H9 (cell line): ENCODE results near the gene MGMT. TPM values are rescaled to one million over a fixed set of nuclear protein-coding genes. Genes with fewer than 3 reads are reported as not detected.

Experiments used
- DNase-seq: peaks from one replicate; pipeline ENCODE4 v3.0.0-alpha.2; 2017
- H2AFZ ChIP-seq: one replicate; pipeline ENCODE4 v1.6.1; 2013; ENCODE audit warnings: mild to moderate bottlenecking, low read length, control low read depth, moderate library complexity
- H2AK5ac ChIP-seq: 2 replicates; pipeline ENCODE4 v1.6.1; 2013; ENCODE audit warnings: low read length, control low read depth, mixed read lengths; ENCODE audit not compliant: insufficient read length
- H2BK120ac ChIP-seq: one replicate; pipeline ENCODE4 v1.6.1; 2013; ENCODE audit warnings: low read depth, mild to moderate bottlenecking, low read length, control low read depth, inconsistent platforms; ENCODE audit not compliant: poor library complexity, severe bottlenecking
- H2BK12ac ChIP-seq: 2 replicates; pipeline ENCODE4 v1.6.1; 2013; ENCODE audit warnings: low read length, control low read depth, mixed read lengths, low read depth; ENCODE audit not compliant: insufficient read length
- H2BK15ac ChIP-seq: 2 replicates; pipeline ENCODE4 v1.6.1; 2013; ENCODE audit warnings: low read depth, low read length, control low read depth
- H2BK20ac ChIP-seq: one replicate; pipeline ENCODE4 v1.6.1; 2013; ENCODE audit warnings: low read depth, mild to moderate bottlenecking, low read length, control low read depth, inconsistent platforms; ENCODE audit not compliant: poor library complexity, severe bottlenecking
- H2BK5ac ChIP-seq: 2 replicates; pipeline ENCODE4 v1.6.1; 2013; ENCODE audit warnings: low read length, control low read depth, mixed read lengths; ENCODE audit not compliant: insufficient read length
- H3K14ac ChIP-seq: 2 replicates; pipeline ENCODE4 v1.6.1; 2013; ENCODE audit warnings: low read length, control low read depth; ENCODE audit not compliant: insufficient read depth
- H3K18ac ChIP-seq: 2 replicates; pipeline ENCODE4 v1.6.1; 2013; ENCODE audit warnings: low read depth, mild to moderate bottlenecking, mixed read lengths, low read length, control low read depth; ENCODE audit not compliant: insufficient read length
- H3K23ac ChIP-seq: 2 replicates; pipeline ENCODE4 v1.6.1; 2013; ENCODE audit warnings: low read length, control low read depth, mixed read lengths, low read depth; ENCODE audit not compliant: insufficient read length
- H3K23me2 ChIP-seq: 2 replicates; pipeline ENCODE4 v1.6.1; 2013; ENCODE audit warnings: low read depth, mild to moderate bottlenecking, mixed read lengths, low read length, control low read depth; ENCODE audit not compliant: insufficient read length, poor library complexity, severe bottlenecking
- H3K27ac ChIP-seq: 2 replicates; pipeline ENCODE4 v1.5.1; 2013; ENCODE audit warnings: low read length, control low read depth, mixed read lengths, low read depth; ENCODE audit not compliant: insufficient read length
- H3K27me3 ChIP-seq: 2 replicates; pipeline ENCODE4 v1.6.1; 2013; ENCODE audit warnings: low read length, control low read depth, inconsistent platforms; ENCODE audit not compliant: insufficient read depth
- H3K4ac ChIP-seq: 2 replicates; pipeline ENCODE4 v1.6.1; 2013; ENCODE audit warnings: low read depth, mild to moderate bottlenecking, control low read depth, inconsistent platforms, low read length, moderate library complexity
- H3K4me1 ChIP-seq: 2 replicates; pipeline ENCODE4 v1.6.1; 2013; ENCODE audit warnings: low read length, control low read depth, inconsistent platforms; ENCODE audit not compliant: insufficient read depth
- H3K4me2 ChIP-seq: 2 replicates; pipeline ENCODE4 v1.6.1; 2013; ENCODE audit warnings: low read length, control low read depth, mixed read lengths; ENCODE audit not compliant: insufficient read length, insufficient read depth
- H3K56ac ChIP-seq: 2 replicates; pipeline ENCODE4 v1.6.1; 2013; ENCODE audit warnings: low read depth, mild to moderate bottlenecking, mixed read lengths, low read length, control low read depth; ENCODE audit not compliant: insufficient read length
- H3K79me1 ChIP-seq: 2 replicates; pipeline ENCODE4 v1.6.1; 2013; ENCODE audit warnings: low read depth, mild to moderate bottlenecking, moderate library complexity, low read length, control low read depth, inconsistent platforms; ENCODE audit not compliant: insufficient read depth, poor library complexity, severe bottlenecking
- H3K79me2 ChIP-seq: 2 replicates; pipeline ENCODE4 v1.6.1; 2013; ENCODE audit warnings: low read length, control low read depth, inconsistent platforms; ENCODE audit not compliant: insufficient read depth
- H3K9ac ChIP-seq: 2 replicates; pipeline ENCODE4 v1.6.1; 2013; ENCODE audit warnings: low read length, control low read depth, mixed read lengths; ENCODE audit not compliant: insufficient read length; ENCODE audit errors: extremely low read depth
- H3K9me3 ChIP-seq: one replicate; pipeline ENCODE4 v1.6.1; 2013; ENCODE audit warnings: low read depth, low read length, inconsistent platforms; ENCODE audit not compliant: control insufficient read depth
- H3T11ph ChIP-seq: one replicate; pipeline ENCODE4 v1.6.1; 2013; ENCODE audit warnings: mild to moderate bottlenecking, low read length, control low read depth, inconsistent platforms
- H4K20me1 ChIP-seq: one replicate; pipeline ENCODE4 v1.6.1; 2013; ENCODE audit not compliant: control insufficient read depth, insufficient read length, insufficient read depth
- H4K5ac ChIP-seq: 2 replicates; pipeline ENCODE4 v1.6.1; 2013; ENCODE audit warnings: low read depth, mild to moderate bottlenecking, mixed read lengths, low read length, control low read depth; ENCODE audit not compliant: insufficient read length
- H4K8ac ChIP-seq: replicated peaks from 2 replicates; pipeline ENCODE4 v1.6.1; 2013; ENCODE audit warnings: low read length, control low read depth, mixed read lengths, low read depth; ENCODE audit not compliant: insufficient read length
- H4K91ac ChIP-seq: 2 replicates; pipeline ENCODE4 v1.6.1; 2013; ENCODE audit warnings: low read depth, mild to moderate bottlenecking, moderate library complexity, mixed read lengths, low read length, control low read depth; ENCODE audit not compliant: insufficient read length
- H3K27ac Mint-ChIP-seq, 3 experiments: 2 replicates in 2 of 3; 3 replicates in 1 of 3; pipeline ENCODE4 v1.8.0; 2020 to 2021; ENCODE audit warnings: mixed read lengths in 3 of 3, mild to moderate bottlenecking in 1 of 3, moderate library complexity in 1 of 3
- H3K27me3 Mint-ChIP-seq: 2 replicates; pipeline ENCODE4 v1.8.0; 2021; ENCODE audit warnings: low read depth, mild to moderate bottlenecking, moderate library complexity, mixed read lengths
- H3K36me3 Mint-ChIP-seq, 3 experiments: 2 replicates in 2 of 3; 3 replicates in 1 of 3; pipeline ENCODE4 v1.8.0; 2020 to 2021; ENCODE audit warnings: low read depth in 3 of 3, mixed read lengths in 3 of 3; ENCODE audit not compliant: insufficient read depth in 1 of 3
- H3K4me1 Mint-ChIP-seq, 2 experiments: 2 replicates each; pipeline ENCODE4 v1.8.0; 2020; ENCODE audit warnings: mixed read lengths in 2 of 2
- H3K4me3 Mint-ChIP-seq, 2 experiments: 2 replicates in 1 of 2; 3 replicates in 1 of 2; pipeline ENCODE4 v1.8.0; 2020 to 2021; ENCODE audit warnings: mild to moderate bottlenecking in 2 of 2, mixed read lengths in 2 of 2, moderate library complexity in 1 of 2
- H3K9me3 Mint-ChIP-seq, 2 experiments: 2 replicates in 1 of 2; 3 replicates in 1 of 2; pipeline ENCODE4 v1.8.0; 2020; ENCODE audit warnings: mild to moderate bottlenecking in 2 of 2, mixed read lengths in 2 of 2, moderate library complexity in 1 of 2
- WGBS: extraction: QIAGEN DNeasy Blood & Tissue Kit; methylation state at CpG from one replicate; pipeline ENCODE4 v1.1.7; 2013; ENCODE audit warnings: missing lambda C conversion rate, low lambda C conversion rate, mixed read lengths; ENCODE audit not compliant: insufficient read length; ENCODE audit errors: extremely low coverage; 5-methylcytosine and 5-hydroxymethylcytosine counted together
- total RNA-seq: library from RNA; stranded (reverse); gene quantifications from 2 replicates; pipeline ENCODE4 v1.2.1, GENCODE V29; 2021
- TF ChIP-seq, protein P1 (sequence below): fragments of 200-600 bp; sonication (generic); conservative IDR thresholded peaks from 3 replicates; pipeline ENCODE4 v1.8.0; 2021; ENCODE audit warnings: antibody characterized with exemption, mild to moderate bottlenecking

MGMT gene
- total RNA-seq, 1 experiment from 2014 or later = 18.4 TPM

DNA sequence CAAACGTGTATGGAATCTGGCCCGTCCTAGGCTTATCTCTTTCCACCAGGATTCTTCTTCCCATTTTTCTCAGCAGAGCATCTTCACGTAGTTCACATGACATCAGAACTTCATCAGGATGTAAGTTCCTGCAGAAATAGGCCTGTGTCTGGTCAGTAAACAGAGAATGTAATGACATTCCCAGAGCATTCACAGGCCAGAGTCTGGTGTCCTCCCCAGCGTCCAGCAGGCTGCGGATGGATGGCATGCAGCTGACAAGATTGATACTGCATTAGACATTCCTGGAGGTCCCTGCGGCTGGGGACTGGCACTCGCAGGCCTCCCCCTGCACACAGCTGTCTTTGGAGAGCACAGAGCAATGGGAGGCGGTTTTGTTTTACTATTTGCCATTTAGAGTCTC, 28.7 kb downstream of the MGMT start:
- Histone ChIP-seq H3K23ac (no peak overlapping the region), H3K27me3 (no peaks in the 10 kb centered on the region), H3K14ac (no peak overlapping the region), H3K79me1 (no peaks in the 10 kb centered on the region), H3K79me2 (no peaks in the 10 kb centered on the region), H3K4me1 (no peaks in the 10 kb centered on the region), H2BK12ac (no peak overlapping the region), H2BK15ac (no peak overlapping the region), H2BK20ac (no peak overlapping the region), H2AK5ac (no peak overlapping the region), H3K56ac (no peak overlapping the region), H3K18ac (no peak overlapping the region), H4K8ac (no peak overlapping the region), H2AFZ (no peak overlapping the region), H3K9me3 (peaks cover 13% of the 10 kb centered on the region), H2BK120ac (no peak overlapping the region), H3K4ac (no peak overlapping the region), H4K20me1 (no peaks in the 10 kb centered on the region), H3K9ac (no peak overlapping the region), H3K23me2 (no peaks in the 10 kb centered on the region), H4K91ac (no peak overlapping the region), H2BK5ac (no peak overlapping the region), H3T11ph (no peak overlapping the region), H3K4me2 (no peak overlapping the region), H4K5ac (no peak overlapping the region), H3K27ac (no peak overlapping the region)
- TF ChIP-seq, protein P1, sequence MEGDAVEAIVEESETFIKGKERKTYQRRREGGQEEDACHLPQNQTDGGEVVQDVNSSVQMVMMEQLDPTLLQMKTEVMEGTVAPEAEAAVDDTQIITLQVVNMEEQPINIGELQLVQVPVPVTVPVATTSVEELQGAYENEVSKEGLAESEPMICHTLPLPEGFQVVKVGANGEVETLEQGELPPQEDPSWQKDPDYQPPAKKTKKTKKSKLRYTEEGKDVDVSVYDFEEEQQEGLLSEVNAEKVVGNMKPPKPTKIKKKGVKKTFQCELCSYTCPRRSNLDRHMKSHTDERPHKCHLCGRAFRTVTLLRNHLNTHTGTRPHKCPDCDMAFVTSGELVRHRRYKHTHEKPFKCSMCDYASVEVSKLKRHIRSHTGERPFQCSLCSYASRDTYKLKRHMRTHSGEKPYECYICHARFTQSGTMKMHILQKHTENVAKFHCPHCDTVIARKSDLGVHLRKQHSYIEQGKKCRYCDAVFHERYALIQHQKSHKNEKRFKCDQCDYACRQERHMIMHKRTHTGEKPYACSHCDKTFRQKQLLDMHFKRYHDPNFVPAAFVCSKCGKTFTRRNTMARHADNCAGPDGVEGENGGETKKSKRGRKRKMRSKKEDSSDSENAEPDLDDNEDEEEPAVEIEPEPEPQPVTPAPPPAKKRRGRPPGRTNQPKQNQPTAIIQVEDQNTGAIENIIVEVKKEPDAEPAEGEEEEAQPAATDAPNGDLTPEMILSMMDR = no peak
- H3K4me3 Mint-ChIP-seq = no peak overlapping the region
- peaks cover 38 to 53% (median 43%) of the 10 kb centered on the region in 3 experiments for H3K36me3 Mint-ChIP-seq
- DNase-seq = no peak
- H3K27ac Mint-ChIP-seq = peak overlapping the region in 1 of 3 experiments; percentile 12; a peak in 2 of 7 replicates
- peaks cover 46 to 47% of the 10 kb centered on the region in 2 experiments for H3K9me3 Mint-ChIP-seq
- no CpG with 5 or more reads among the region's 8 CpGs for WGBS
- no peaks in the 10 kb centered on the region; the same call in 1 of the 2 replicates for H3K27me3 Mint-ChIP-seq
- H3K4me1 Mint-ChIP-seq = peaks cover 15 to 18% of the 10 kb centered on the region in 2 experiments
